Right lobe of liver (tissue), 4 donors: ENCODE data around the gene EYA2.

Experiments used
- CTCF ChIP-seq, 4 donors: fragments of 200-600 bp in 3 of 4; fragments of 450-650 bp in 1 of 4; IDR thresholded peaks; one replicate each; pipeline versions ENCODE4 v1.5.1 to v1.8.0; 2016 to 2022; ENCODE audit warnings: antibody characterized with exemption in 4 of 4, mild to moderate bottlenecking in 2 of 4
- POLR2A ChIP-seq: fragments of 450-650 bp; IDR thresholded peaks from one replicate; pipeline ENCODE4 v1.6.1; 2017; ENCODE audit warnings: antibody characterized with exemption, mild to moderate bottlenecking
- donor health status: DM: no; HTN: no; CAD: no.
- donor health status: DM: no; HTN: no; CAD: no.
- donor health status: DM: no; HTN: yes; CAD: no.

- TF ChIP-seq CTCF (IDR thresholded peaks at IDR 0.05) = no peak
- TF ChIP-seq POLR2A = no peak
Measured at GRCh38 chr20:47062226-47062890, 167.7 kb downstream of the EYA2 start.
